ENCODE results near the gene CAMK2B.

Gene CAMK2B

GRCh38 chr7:44266526-44266925 is 58.9 kb downstream of the CAMK2B start:
- TF ChIP-seq REST (IDR thresholded peaks at IDR 0.05; ENCODE audit: insufficient read depth in 1 of 2, low read depth in 2 of 2, low read length in 2 of 2) (no peak), SIN3A (IDR thresholded peaks at IDR 0.05; ENCODE audit: borderline replicate concordance, insufficient read depth, low read length) (no peak), POLR2AphosphoS5 (IDR thresholded peaks at IDR 0.05; ENCODE audit: low read depth, low read length) (no peak), FOXP2 (optimal IDR thresholded peaks at IDR 0.05; ENCODE audit: borderline replicate concordance, extremely low read depth, extremely low read length, insufficient read depth) (no peak), TAF1 (IDR thresholded peaks at IDR 0.05; ENCODE audit: borderline replicate concordance, insufficient read depth, low read length) (no peak)

- no peak for TF ChIP-seq SIN3A (IDR thresholded peaks at IDR 0.05; ENCODE audit: borderline replicate concordance, insufficient read depth, low read length)
- TF ChIP-seq REST (IDR thresholded peaks at IDR 0.05; ENCODE audit: insufficient read depth in 1 of 2, low read depth in 2 of 2, low read length in 2 of 2): no peak
- no peak for TF ChIP-seq TAF1 (IDR thresholded peaks at IDR 0.05; ENCODE audit: borderline replicate concordance, insufficient read depth, low read length)
- TF ChIP-seq POLR2AphosphoS5 (IDR thresholded peaks at IDR 0.05; ENCODE audit: low read depth, low read length): no peak
- no peak for TF ChIP-seq FOXP2 (optimal IDR thresholded peaks at IDR 0.05; ENCODE audit: borderline replicate concordance, extremely low read depth, extremely low read length, insufficient read depth)
These were observed 59.7 kb downstream of the CAMK2B start for GRCh38 chr7:44265728-44266127.

- TF ChIP-seq TAF1 (IDR thresholded peaks at IDR 0.05; ENCODE audit: borderline replicate concordance, insufficient read depth, low read length): no peak
- no peak for TF ChIP-seq POLR2AphosphoS5 (IDR thresholded peaks at IDR 0.05; ENCODE audit: low read depth, low read length)
- TF ChIP-seq FOXP2 (optimal IDR thresholded peaks at IDR 0.05; ENCODE audit: borderline replicate concordance, extremely low read depth, extremely low read length, insufficient read depth): no peak
- no peak for TF ChIP-seq REST (IDR thresholded peaks at IDR 0.05; ENCODE audit: insufficient read depth in 1 of 2, low read depth in 2 of 2, low read length in 2 of 2)
- TF ChIP-seq SIN3A (IDR thresholded peaks at IDR 0.05; ENCODE audit: borderline replicate concordance, insufficient read depth, low read length): no peak
These were observed 61.0 kb downstream of the CAMK2B start for GRCh38 chr7:44264221-44264931.

- no peak for TF ChIP-seq SIN3A (IDR thresholded peaks at IDR 0.05; ENCODE audit: borderline replicate concordance, insufficient read depth, low read length)
- TF ChIP-seq REST (IDR thresholded peaks at IDR 0.05; ENCODE audit: insufficient read depth in 1 of 2, low read depth in 2 of 2, low read length in 2 of 2): no peak
- TF ChIP-seq TAF1 (IDR thresholded peaks at IDR 0.05; ENCODE audit: borderline replicate concordance, insufficient read depth, low read length): no peak
- TF ChIP-seq POLR2AphosphoS5 (IDR thresholded peaks at IDR 0.05; ENCODE audit: low read depth, low read length): no peak
- no peak for TF ChIP-seq FOXP2 (optimal IDR thresholded peaks at IDR 0.05; ENCODE audit: borderline replicate concordance, extremely low read depth, extremely low read length, insufficient read depth)
These were observed 61.9 kb downstream of the CAMK2B start for GRCh38 chr7:44263326-44264082.

Measured in PFSK-1 (cell line).